ENCODE data around the gene HCFC1R1.

DNA sequence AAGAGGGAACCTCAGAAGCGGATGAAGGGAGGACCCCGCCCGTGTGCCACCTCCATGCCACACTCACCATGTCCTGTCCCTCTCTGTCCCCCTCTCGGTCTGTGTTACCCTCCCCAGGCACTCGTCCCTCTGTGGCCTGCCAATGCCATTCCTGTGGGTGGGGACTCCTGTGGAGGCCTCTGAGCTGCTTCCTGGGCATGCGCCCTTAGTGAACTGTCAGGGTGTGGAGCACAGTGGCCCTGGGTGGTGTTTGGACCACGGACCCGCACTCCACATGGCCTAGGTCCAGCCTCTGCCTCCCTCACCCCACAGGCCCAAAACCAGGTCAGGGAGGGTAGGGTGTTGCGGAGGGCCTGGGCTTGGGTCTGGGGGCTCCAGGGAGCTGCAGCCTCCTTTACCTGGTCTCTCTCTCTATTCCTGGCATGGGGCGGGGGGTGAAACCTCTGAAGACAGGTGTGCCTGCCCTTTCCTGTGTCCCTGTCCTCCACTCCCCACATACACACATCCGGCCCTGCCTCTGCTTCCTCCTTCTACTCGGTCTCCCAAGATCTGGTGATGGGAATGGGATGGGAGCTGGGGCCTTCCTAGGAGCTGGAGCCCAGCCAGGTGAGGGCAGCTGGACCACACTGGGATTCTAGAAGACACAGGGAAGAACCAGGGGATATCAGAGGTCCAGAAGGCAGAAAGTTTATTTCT is 32.0 kb downstream of the HCFC1R1 start:
- TF ChIP-seq CBFB (CRISPR knock-in tag; IDR thresholded peaks at IDR 0.05; ENCODE audit: low read depth) (no peak), HMGA2 (CRISPR knock-in tag; IDR thresholded peaks at IDR 0.05) (no peak), ESRRA (CRISPR knock-in tag; IDR thresholded peaks at IDR 0.05; ENCODE audit: borderline replicate concordance) (no peak), TCF7 (CRISPR knock-in tag; IDR thresholded peaks at IDR 0.05; ENCODE audit: low read depth) (no peak)
- TF ChIP-seq, protein P1, sequence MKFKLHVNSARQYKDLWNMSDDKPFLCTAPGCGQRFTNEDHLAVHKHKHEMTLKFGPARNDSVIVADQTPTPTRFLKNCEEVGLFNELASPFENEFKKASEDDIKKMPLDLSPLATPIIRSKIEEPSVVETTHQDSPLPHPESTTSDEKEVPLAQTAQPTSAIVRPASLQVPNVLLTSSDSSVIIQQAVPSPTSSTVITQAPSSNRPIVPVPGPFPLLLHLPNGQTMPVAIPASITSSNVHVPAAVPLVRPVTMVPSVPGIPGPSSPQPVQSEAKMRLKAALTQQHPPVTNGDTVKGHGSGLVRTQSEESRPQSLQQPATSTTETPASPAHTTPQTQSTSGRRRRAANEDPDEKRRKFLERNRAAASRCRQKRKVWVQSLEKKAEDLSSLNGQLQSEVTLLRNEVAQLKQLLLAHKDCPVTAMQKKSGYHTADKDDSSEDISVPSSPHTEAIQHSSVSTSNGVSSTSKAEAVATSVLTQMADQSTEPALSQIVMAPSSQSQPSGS (CRISPR knock-in tag; IDR thresholded peaks at IDR 0.05; ENCODE audit: borderline replicate concordance, low read depth) = no peak
- TF ChIP-seq, protein P2, sequence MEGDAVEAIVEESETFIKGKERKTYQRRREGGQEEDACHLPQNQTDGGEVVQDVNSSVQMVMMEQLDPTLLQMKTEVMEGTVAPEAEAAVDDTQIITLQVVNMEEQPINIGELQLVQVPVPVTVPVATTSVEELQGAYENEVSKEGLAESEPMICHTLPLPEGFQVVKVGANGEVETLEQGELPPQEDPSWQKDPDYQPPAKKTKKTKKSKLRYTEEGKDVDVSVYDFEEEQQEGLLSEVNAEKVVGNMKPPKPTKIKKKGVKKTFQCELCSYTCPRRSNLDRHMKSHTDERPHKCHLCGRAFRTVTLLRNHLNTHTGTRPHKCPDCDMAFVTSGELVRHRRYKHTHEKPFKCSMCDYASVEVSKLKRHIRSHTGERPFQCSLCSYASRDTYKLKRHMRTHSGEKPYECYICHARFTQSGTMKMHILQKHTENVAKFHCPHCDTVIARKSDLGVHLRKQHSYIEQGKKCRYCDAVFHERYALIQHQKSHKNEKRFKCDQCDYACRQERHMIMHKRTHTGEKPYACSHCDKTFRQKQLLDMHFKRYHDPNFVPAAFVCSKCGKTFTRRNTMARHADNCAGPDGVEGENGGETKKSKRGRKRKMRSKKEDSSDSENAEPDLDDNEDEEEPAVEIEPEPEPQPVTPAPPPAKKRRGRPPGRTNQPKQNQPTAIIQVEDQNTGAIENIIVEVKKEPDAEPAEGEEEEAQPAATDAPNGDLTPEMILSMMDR (IDR thresholded peaks at IDR 0.05) = no peak
- TF ChIP-seq, protein P3, sequence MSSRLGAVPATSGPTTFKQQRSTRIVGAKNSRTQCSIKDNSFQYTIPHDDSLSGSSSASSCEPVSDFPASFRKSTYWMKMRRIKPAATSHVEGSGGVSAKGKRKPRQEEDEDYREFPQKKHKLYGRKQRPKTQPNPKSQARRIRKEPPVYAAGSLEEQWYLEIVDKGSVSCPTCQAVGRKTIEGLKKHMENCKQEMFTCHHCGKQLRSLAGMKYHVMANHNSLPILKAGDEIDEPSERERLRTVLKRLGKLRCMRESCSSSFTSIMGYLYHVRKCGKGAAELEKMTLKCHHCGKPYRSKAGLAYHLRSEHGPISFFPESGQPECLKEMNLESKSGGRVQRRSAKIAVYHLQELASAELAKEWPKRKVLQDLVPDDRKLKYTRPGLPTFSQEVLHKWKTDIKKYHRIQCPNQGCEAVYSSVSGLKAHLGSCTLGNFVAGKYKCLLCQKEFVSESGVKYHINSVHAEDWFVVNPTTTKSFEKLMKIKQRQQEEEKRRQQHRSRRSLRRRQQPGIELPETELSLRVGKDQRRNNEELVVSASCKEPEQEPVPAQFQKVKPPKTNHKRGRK (CRISPR knock-in tag; IDR thresholded peaks at IDR 0.05; ENCODE audit: borderline replicate concordance) = no peak
- TF ChIP-seq, protein P4, sequence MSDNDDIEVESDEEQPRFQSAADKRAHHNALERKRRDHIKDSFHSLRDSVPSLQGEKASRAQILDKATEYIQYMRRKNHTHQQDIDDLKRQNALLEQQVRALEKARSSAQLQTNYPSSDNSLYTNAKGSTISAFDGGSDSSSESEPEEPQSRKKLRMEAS (CRISPR knock-in tag; IDR thresholded peaks at IDR 0.05) = no peak
- TF ChIP-seq, protein P5, sequence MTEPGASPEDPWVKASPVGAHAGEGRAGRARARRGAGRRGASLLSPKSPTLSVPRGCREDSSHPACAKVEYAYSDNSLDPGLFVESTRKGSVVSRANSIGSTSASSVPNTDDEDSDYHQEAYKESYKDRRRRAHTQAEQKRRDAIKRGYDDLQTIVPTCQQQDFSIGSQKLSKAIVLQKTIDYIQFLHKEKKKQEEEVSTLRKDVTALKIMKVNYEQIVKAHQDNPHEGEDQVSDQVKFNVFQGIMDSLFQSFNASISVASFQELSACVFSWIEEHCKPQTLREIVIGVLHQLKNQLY (CRISPR knock-in tag; IDR thresholded peaks at IDR 0.05) = no peak
